SK-N-SH (cell line): ENCODE measurements around the gene ATP5MG. TPM values are rescaled to one million over a fixed set of nuclear protein-coding genes. Genes with fewer than 3 reads are reported as not detected.
"Not testable (repeated sequence)": the region's sequence is repeated elsewhere in the genome, so short reads cannot be mapped to it uniquely, and the experiment has no call there.

Experiments
- CTCF ChIA-PET: fragments of 300-600, 350-600 bp; formaldehyde crosslinking; extraction: SDS; loops from one replicate; lab custom pipeline; 2021; lab: Yijun Ruan, JAX
- POLR2A ChIA-PET: fragments of 350-600 bp; sonication (Branson Sonifier 250); formaldehyde crosslinking; extraction: SDS; loops from one replicate; lab custom pipeline; 2020; ENCODE audit warnings: antibody characterized with exemption, inconsistent platforms; lab: Yijun Ruan, JAX
- DNase-seq: peaks from one replicate; pipeline ENCODE4 v3.0.0; 2012
- H2AFZ ChIP-seq: fragments of 200-600 bp; sonication (generic); 2 replicates; pipeline ENCODE4 v1.8.1; 2016; ENCODE audit warnings: antibody characterized with exemption, mild to moderate bottlenecking, low read depth
- H3F3A ChIP-seq: fragments of 200-600 bp; sonication (generic); replicated peaks from 2 replicates; pipeline ENCODE3; 2016; ENCODE audit warnings: antibody characterized with exemption, mild to moderate bottlenecking; ENCODE audit not compliant: insufficient read depth
- H3K27ac ChIP-seq, 2 experiments: fragments of 200-500 bp in 1 of 2; fragments of 200-600 bp in 1 of 2; sonication (Bioruptor generic) in 1 of 2; sonication (generic), shearing (Covaris generic) in 1 of 2; 2 replicates each; pipeline versions ENCODE4 v1.5.1 to v1.6.1; 2014 to 2016; ENCODE audit warnings: low read depth in 2 of 2, inconsistent platforms in 1 of 2, low read length in 1 of 2, mild to moderate bottlenecking in 1 of 2, mixed read lengths in 1 of 2
- H3K27me3 ChIP-seq: fragments of 200-600 bp; sonication (generic), shearing (Covaris generic); 2 replicates; pipeline ENCODE4 v1.6.1; 2016; ENCODE audit warnings: mixed run types; ENCODE audit not compliant: insufficient read depth
- H3K36me3 ChIP-seq, 2 experiments: fragments of 200-500 bp in 1 of 2; fragments of 200-600 bp in 1 of 2; sonication (Bioruptor generic) in 1 of 2; sonication (generic) in 1 of 2; replicated peaks in 1 of 2; 2 replicates each; pipeline versions ENCODE3 to v1.5.1; 2014 to 2016; ENCODE audit warnings: low read length in 1 of 2, mild to moderate bottlenecking in 1 of 2; ENCODE audit not compliant: insufficient read depth in 2 of 2, control insufficient read depth in 1 of 2
- H3K4me1 ChIP-seq, 2 experiments: fragments of 200-500 bp in 1 of 2; fragments of 200-600 bp in 1 of 2; sonication (Bioruptor generic) in 1 of 2; sonication (generic), shearing (Covaris generic) in 1 of 2; 2 replicates each; pipeline versions ENCODE4 v1.5.1 to v1.6.1; 2014 to 2016; ENCODE audit warnings: low read depth in 1 of 2, low read length in 1 of 2, mixed run types in 1 of 2; ENCODE audit not compliant: insufficient read depth in 2 of 2, control insufficient read depth in 1 of 2
- H3K4me2 ChIP-seq: fragments of 200-600 bp; sonication (generic), shearing (Covaris generic); 2 replicates; pipeline ENCODE4 v1.6.1; 2017; ENCODE audit warnings: mixed run types
- H3K4me3 ChIP-seq, 2 experiments: fragments of 200-500 bp in 1 of 2; fragments of 200-600 bp in 1 of 2; sonication (Bioruptor generic) in 1 of 2; sonication (generic), shearing (Covaris generic) in 1 of 2; 2 replicates each; pipeline versions ENCODE4 v1.5.1 to v1.8.1; 2014 to 2016; ENCODE audit warnings: low read depth in 2 of 2, inconsistent platforms in 1 of 2, low read length in 1 of 2, mild to moderate bottlenecking in 1 of 2, mixed read lengths in 1 of 2, moderate library complexity in 1 of 2
- H3K79me2 ChIP-seq: fragments of 200-600 bp; sonication (generic); 2 replicates; pipeline ENCODE4 v1.8.1; 2017; ENCODE audit warnings: mild to moderate bottlenecking; ENCODE audit not compliant: insufficient read depth
- H3K9ac ChIP-seq: fragments of 200-600 bp; sonication (generic); 2 replicates; pipeline ENCODE4 v1.6.1; 2017; ENCODE audit warnings: mixed run types
- H3K9me2 ChIP-seq: fragments of 200-600 bp; sonication (generic); 2 replicates; pipeline ENCODE4 v1.6.1; 2017; ENCODE audit warnings: mixed run types
- H3K9me3 ChIP-seq: fragments of 200-600 bp; sonication (generic); 2 replicates; pipeline ENCODE4 v1.6.1; 2017; ENCODE audit warnings: mixed run types, mild to moderate bottlenecking, moderate library complexity
- H4K20me1 ChIP-seq: fragments of 200-600 bp; sonication (generic); 2 replicates; pipeline ENCODE4 v1.6.1; 2017; ENCODE audit warnings: mild to moderate bottlenecking, mixed run types; ENCODE audit not compliant: insufficient read depth
- ELF1 ChIP-seq: IDR thresholded peaks from 2 replicates; pipeline ENCODE4 v1.4.0; 2012
- EP300 ChIP-seq, 2 experiments: IDR thresholded peaks; 2 replicates each; pipeline versions ENCODE4 v1.4.0 to v1.6.1; 2012; ENCODE audit warnings: borderline replicate concordance in 1 of 2, low read depth in 1 of 2, low read length in 1 of 2
- EZH2phosphoT487 ChIP-seq: fragments of 200-600 bp; sonication (generic); IDR thresholded peaks from 2 replicates; pipeline ENCODE4 v1.6.1; 2017; ENCODE audit warnings: low read depth, mixed run types, mild to moderate bottlenecking, antibody characterized with exemption, moderate library complexity, borderline replicate concordance
- FOSL2 ChIP-seq: IDR thresholded peaks from 2 replicates; pipeline ENCODE4 v1.4.0; 2012; ENCODE audit warnings: low read depth, mild to moderate bottlenecking, moderate library complexity, borderline replicate concordance
- FOXJ3 ChIP-seq: sonication (generic); formaldehyde crosslinking; IDR thresholded peaks from 2 replicates; pipeline ENCODE4 v1.5.1; 2020; ENCODE audit warnings: mild to moderate bottlenecking, missing genetic modification reagents
- JUND ChIP-seq: IDR thresholded peaks from 2 replicates; pipeline ENCODE4 v1.4.0; 2012
- MEF2A ChIP-seq: IDR thresholded peaks from 2 replicates; pipeline ENCODE4 v1.4.0; 2012; ENCODE audit warnings: low read depth, borderline replicate concordance
- MXI1 ChIP-seq: IDR thresholded peaks from 2 replicates; pipeline ENCODE4 v1.6.1; 2012; ENCODE audit warnings: mild to moderate bottlenecking, low read depth, low read length, improper control_type of control experiment
- NFIC ChIP-seq: IDR thresholded peaks from 2 replicates; pipeline ENCODE4 v1.4.0; 2012; ENCODE audit warnings: borderline replicate concordance
- NRF1 ChIP-seq: IDR thresholded peaks from 2 replicates; pipeline ENCODE4 v1.6.1; 2012; ENCODE audit warnings: low read depth, mild to moderate bottlenecking, low read length
- POLR2AphosphoS5 ChIP-seq: IDR thresholded peaks from 2 replicates; pipeline ENCODE4 v1.6.1; 2012; ENCODE audit warnings: low read depth, low read length
- RXRA ChIP-seq: IDR thresholded peaks from 2 replicates; pipeline ENCODE4 v1.4.0; 2012; ENCODE audit warnings: low read depth, mild to moderate bottlenecking, borderline replicate concordance
- SMC3 ChIP-seq: IDR thresholded peaks from 2 replicates; pipeline ENCODE4 v1.6.1; 2012; ENCODE audit warnings: low read depth, low read length, improper control_type of control experiment
- TAF1 ChIP-seq: IDR thresholded peaks from 2 replicates; pipeline ENCODE4 v1.6.1; 2012; ENCODE audit warnings: low read depth, mild to moderate bottlenecking, low read length, moderate library complexity, borderline replicate concordance
- TCF12 ChIP-seq: IDR thresholded peaks from 2 replicates; pipeline ENCODE4 v1.4.0; 2012
- YY1 ChIP-seq: IDR thresholded peaks from 2 replicates; pipeline ENCODE4 v1.4.0; 2012; ENCODE audit warnings: low read depth, mild to moderate bottlenecking
- WGBS: methylation state at CpG from one replicate; pipeline ENCODE4 v1.1.6; 2017; ENCODE audit warnings: low lambda C conversion rate; 5-methylcytosine and 5-hydroxymethylcytosine counted together
- polyA plus RNA-seq, 3 experiments: library from polyadenylated mRNA; depleted of rRNA; stranded (reverse); fragments of >200 nt; gene quantifications; 2 replicates each; pipeline ENCODE4 v1.2.3, GENCODE V29; 2012
- TF ChIP-seq, protein P1 (sequence below): fragments of 200-600 bp; sonication (generic); IDR thresholded peaks from 2 replicates; pipeline ENCODE4 v1.6.1; 2017; ENCODE audit warnings: antibody characterized with exemption, mild to moderate bottlenecking, moderate library complexity
- TF ChIP-seq, protein P2 (sequence below): IDR thresholded peaks from 2 replicates; pipeline ENCODE4 v1.4.0; 2012; ENCODE audit warnings: low read depth, borderline replicate concordance
- TF ChIP-seq, protein P3 (sequence below): IDR thresholded peaks from 2 replicates; pipeline ENCODE4 v1.4.0; 2012; ENCODE audit warnings: low read depth, borderline replicate concordance
- TF ChIP-seq, protein P4 (sequence below): fragments of 150-350 bp; IDR thresholded peaks from 2 replicates; pipeline ENCODE4 v1.6.1; 2016; ENCODE audit warnings: mild to moderate bottlenecking, low read depth, low read length

The ATP5MG gene
- polyA plus RNA-seq, 1 of the 3 experiments (the other 2 are of a cell fraction) = 140 TPM

DNA sequence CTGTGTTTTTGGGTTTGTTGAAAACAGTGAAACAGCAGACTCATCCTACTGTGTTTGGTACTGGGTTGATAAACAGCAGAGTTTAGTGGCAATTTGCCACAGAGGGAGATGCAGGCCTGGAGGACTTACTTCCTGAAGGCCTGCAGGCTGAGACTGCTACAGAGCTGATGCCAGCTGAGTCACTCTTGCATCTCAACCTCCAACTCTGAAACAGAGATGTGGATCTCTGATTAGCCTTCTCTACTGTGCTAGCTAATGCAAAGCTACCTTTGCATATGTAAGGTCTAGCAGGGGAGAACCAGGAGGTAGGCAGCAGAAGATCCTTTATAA, 14.3 kb downstream of the ATP5MG start (continued):
- TF ChIP-seq MXI1 (0 out of 2 replicates have a peak, but pooled peaks have one; percentile 30), TCF12 (peak; percentile 91), YY1 (no peak), JUND (peak; percentile 91), EZH2phosphoT487 (no peak)
- TF ChIP-seq, protein P1, sequence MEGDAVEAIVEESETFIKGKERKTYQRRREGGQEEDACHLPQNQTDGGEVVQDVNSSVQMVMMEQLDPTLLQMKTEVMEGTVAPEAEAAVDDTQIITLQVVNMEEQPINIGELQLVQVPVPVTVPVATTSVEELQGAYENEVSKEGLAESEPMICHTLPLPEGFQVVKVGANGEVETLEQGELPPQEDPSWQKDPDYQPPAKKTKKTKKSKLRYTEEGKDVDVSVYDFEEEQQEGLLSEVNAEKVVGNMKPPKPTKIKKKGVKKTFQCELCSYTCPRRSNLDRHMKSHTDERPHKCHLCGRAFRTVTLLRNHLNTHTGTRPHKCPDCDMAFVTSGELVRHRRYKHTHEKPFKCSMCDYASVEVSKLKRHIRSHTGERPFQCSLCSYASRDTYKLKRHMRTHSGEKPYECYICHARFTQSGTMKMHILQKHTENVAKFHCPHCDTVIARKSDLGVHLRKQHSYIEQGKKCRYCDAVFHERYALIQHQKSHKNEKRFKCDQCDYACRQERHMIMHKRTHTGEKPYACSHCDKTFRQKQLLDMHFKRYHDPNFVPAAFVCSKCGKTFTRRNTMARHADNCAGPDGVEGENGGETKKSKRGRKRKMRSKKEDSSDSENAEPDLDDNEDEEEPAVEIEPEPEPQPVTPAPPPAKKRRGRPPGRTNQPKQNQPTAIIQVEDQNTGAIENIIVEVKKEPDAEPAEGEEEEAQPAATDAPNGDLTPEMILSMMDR = no peak
- TF ChIP-seq, protein P2, sequence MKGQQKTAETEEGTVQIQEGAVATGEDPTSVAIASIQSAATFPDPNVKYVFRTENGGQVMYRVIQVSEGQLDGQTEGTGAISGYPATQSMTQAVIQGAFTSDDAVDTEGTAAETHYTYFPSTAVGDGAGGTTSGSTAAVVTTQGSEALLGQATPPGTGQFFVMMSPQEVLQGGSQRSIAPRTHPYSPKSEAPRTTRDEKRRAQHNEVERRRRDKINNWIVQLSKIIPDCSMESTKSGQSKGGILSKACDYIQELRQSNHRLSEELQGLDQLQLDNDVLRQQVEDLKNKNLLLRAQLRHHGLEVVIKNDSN = no peak

DNA sequence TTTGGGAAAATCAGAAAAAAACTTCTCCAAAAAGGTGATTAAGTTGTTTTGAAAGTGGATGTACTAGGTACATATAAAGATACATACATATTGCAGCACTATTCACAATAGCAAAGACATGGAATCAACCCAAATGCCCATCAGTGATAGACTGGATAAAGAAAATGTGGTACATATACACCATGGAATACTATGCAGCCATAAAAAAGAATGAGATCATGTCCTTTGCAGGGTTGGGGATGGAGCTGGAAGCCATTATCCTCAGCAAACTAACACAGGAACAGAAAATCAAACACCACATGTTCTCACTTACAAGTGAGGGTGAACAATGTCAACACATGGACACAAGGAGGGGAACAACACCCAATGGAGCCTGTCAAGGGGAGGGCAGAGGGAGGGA, 15.5 kb downstream of the ATP5MG start:
- H3K9me3 ChIP-seq, H3K27ac ChIP-seq, H3K4me2 ChIP-seq, H3K9ac ChIP-seq, CTCF ChIA-PET, DNase-seq, H3K36me3 ChIP-seq, H3K27me3 ChIP-seq, H3K79me2 ChIP-seq, POLR2A ChIA-PET, H4K20me1 ChIP-seq, H3K9me2 ChIP-seq, H3K4me3 ChIP-seq, H2AFZ ChIP-seq: not testable (repeated sequence)
- Histone ChIP-seq H3F3A (peaks cover 24% of the 10 kb centered on the region), H3K4me1 (peaks cover 8 to 13% of the 10 kb centered on the region in 2 experiments; a peak in 3 of 4 replicates)

DNA sequence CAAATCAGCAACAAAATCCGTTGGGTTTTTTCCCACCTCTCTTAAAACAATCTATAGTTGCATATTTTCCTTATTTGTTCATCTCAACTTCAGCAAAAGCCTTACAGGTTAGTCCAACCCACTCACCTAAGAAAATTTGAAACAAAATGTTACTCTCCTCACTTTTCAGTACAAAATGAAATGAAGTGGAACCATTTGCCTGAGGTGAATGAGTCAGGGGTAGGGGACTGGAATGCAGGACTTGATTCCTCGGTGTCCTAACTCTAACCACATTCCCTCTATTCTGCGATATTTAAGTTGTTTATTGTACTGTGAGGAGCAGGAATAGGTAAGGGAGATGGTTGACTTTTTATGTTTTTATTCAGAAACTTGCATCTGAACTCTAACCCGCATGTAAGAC, 16.4 kb downstream of the ATP5MG start:
- Histone ChIP-seq H2AFZ (no peak overlapping the region), H3K36me3 (peaks cover 0 to 7% of the 10 kb centered on the region in 2 experiments), H3K9ac (no peak overlapping the region), H3K27ac (no peak overlapping the region), H3K27me3 (no peaks in the 10 kb centered on the region), H3K4me3 (no peak overlapping the region), H3K9me2 (no peaks in the 10 kb centered on the region), H3K79me2 (peaks cover 7% of the 10 kb centered on the region; the same call in 1 of the 2 replicates), H3K9me3 (no peaks in the 10 kb centered on the region), H4K20me1 (no peaks in the 10 kb centered on the region), H3K4me1 (peaks cover 8 to 13% of the 10 kb centered on the region in 2 experiments; a peak in 3 of 4 replicates), H3F3A (peaks cover 24% of the 10 kb centered on the region), H3K4me2 (no peak overlapping the region)
- DNase-seq = no peak
- ChIA-PET CTCF (interaction anchor here (0.9 kb wide), 1 partner anchor 71 kb away, joined by 3 read pairs; no protein-coding TSS in a partner anchor), POLR2A (no interaction called here)
- 80% methylated on average over 4 of the region's 4 CpGs for WGBS
- TF ChIP-seq POLR2AphosphoS5 (no peak), FOSL2 (no peak), NFIC (no peak), RXRA (no peak), EZH2phosphoT487 (no peak), EP300 (IDR thresholded peaks at IDR 0.05; ENCODE audit: borderline replicate concordance in 1 of 2, low read depth in 1 of 2, low read length in 1 of 2) (no peak), ELF1 (no peak), TAF1 (no peak), MEF2A (no peak), JUND (no peak), TCF12 (no peak), SMC3 (no peak), NRF1 (no peak), FOXJ3 (no peak)
- TF ChIP-seq, protein P3, sequence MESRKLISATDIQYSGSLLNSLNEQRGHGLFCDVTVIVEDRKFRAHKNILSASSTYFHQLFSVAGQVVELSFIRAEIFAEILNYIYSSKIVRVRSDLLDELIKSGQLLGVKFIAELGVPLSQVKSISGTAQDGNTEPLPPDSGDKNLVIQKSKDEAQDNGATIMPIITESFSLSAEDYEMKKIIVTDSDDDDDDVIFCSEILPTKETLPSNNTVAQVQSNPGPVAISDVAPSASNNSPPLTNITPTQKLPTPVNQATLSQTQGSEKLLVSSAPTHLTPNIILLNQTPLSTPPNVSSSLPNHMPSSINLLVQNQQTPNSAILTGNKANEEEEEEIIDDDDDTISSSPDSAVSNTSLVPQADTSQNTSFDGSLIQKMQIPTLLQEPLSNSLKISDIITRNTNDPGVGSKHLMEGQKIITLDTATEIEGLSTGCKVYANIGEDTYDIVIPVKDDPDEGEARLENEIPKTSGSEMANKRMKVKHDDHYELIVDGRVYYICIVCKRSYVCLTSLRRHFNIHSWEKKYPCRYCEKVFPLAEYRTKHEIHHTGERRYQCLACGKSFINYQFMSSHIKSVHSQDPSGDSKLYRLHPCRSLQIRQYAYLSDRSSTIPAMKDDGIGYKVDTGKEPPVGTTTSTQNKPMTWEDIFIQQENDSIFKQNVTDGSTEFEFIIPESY = no peak
- TF ChIP-seq, protein P4, sequence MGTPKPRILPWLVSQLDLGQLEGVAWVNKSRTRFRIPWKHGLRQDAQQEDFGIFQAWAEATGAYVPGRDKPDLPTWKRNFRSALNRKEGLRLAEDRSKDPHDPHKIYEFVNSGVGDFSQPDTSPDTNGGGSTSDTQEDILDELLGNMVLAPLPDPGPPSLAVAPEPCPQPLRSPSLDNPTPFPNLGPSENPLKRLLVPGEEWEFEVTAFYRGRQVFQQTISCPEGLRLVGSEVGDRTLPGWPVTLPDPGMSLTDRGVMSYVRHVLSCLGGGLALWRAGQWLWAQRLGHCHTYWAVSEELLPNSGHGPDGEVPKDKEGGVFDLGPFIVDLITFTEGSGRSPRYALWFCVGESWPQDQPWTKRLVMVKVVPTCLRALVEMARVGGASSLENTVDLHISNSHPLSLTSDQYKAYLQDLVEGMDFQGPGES = no peak
